ENCODE measurements around the gene GLE1. TPM values are rescaled to one million over a fixed set of nuclear protein-coding genes. Genes with fewer than 3 reads are reported as not detected.
"Not testable (repeated sequence)": the region's sequence is repeated elsewhere in the genome, so short reads cannot be mapped to it uniquely, and the experiment has no call there.

The GLE1 gene
- polyA plus RNA-seq, 3 donors = 31.5 to 32.1 (median 31.8) TPM

- no peak for DNase-seq (ENCODE audit: low read depth in 3 of 3, low spot score in 2 of 3)
These were observed 9.2 kb upstream of the GLE1 start for GRCh38 chr9:128495296-128495695.

- DNase-seq (ENCODE audit: low read depth in 3 of 3, low spot score in 2 of 3) = no peak
These were observed 8.6 kb upstream of the GLE1 start for GRCh38 chr9:128495804-128496417.

- no peak for DNase-seq (ENCODE audit: low read depth in 3 of 3, low spot score in 2 of 3)
These were observed 6.5 kb upstream of the GLE1 start for GRCh38 chr9:128497824-128498610.

- no peak for DNase-seq (ENCODE audit: low read depth in 3 of 3, low spot score in 2 of 3)
These were observed 5.6 kb upstream of the GLE1 start for GRCh38 chr9:128498911-128499310.

GRCh38 chr9:128499920-128500319 lies 4.6 kb upstream of the GLE1 start:
- DNase-seq (ENCODE audit: low read depth in 3 of 3, low spot score in 2 of 3) = no peak

GRCh38 chr9:128503415-128503825 lies 1.1 kb upstream of the GLE1 start:
- DNase-seq (ENCODE audit: low read depth in 3 of 3, low spot score in 2 of 3) = not testable (repeated sequence)

GRCh38 chr9:128503870-128504269 lies 649 bp upstream of the GLE1 start:
- DNase-seq (ENCODE audit: low read depth in 3 of 3, low spot score in 2 of 3) = peak in 1 of 3 donors; percentile 10

GRCh38 chr9:128505414-128505765 lies 871 bp downstream of the GLE1 start:
- no peak for DNase-seq (ENCODE audit: low read depth in 3 of 3, low spot score in 2 of 3)

- not testable (repeated sequence) for DNase-seq (ENCODE audit: low read depth in 3 of 3, low spot score in 2 of 3)
These were observed 1.4 kb downstream of the GLE1 start for GRCh38 chr9:128505906-128506305.

- no peak for DNase-seq (ENCODE audit: low read depth in 3 of 3, low spot score in 2 of 3)
These were observed 8.3 kb downstream of the GLE1 start for GRCh38 chr9:128512820-128513219.

GRCh38 chr9:128521956-128522355 lies 17.4 kb downstream of the GLE1 start:
- peak in 1 of 3 donors; percentile 23 for DNase-seq (ENCODE audit: low read depth in 3 of 3, low spot score in 2 of 3)

GRCh38 chr9:128523199-128523925 lies 18.8 kb downstream of the GLE1 start:
- DNase-seq (ENCODE audit: low read depth in 3 of 3, low spot score in 2 of 3) = peak in 2 of 3 donors; percentile 31 to 41

GRCh38 chr9:128526720-128527119 lies 22.2 kb downstream of the GLE1 start:
- DNase-seq (ENCODE audit: low read depth in 3 of 3, low spot score in 2 of 3) = no peak

- no peak for DNase-seq (ENCODE audit: low read depth in 3 of 3, low spot score in 2 of 3)
These were observed 24.1 kb downstream of the GLE1 start for GRCh38 chr9:128528445-128529160.

GRCh38 chr9:128529191-128529590 lies 24.7 kb downstream of the GLE1 start:
- DNase-seq (ENCODE audit: low read depth in 3 of 3, low spot score in 2 of 3) = no peak

GRCh38 chr9:128532581-128532980 lies 28.1 kb downstream of the GLE1 start:
- DNase-seq (ENCODE audit: low read depth in 3 of 3, low spot score in 2 of 3) = no peak

GRCh38 chr9:128540634-128541360 lies 36.3 kb downstream of the GLE1 start:
- DNase-seq (ENCODE audit: low read depth in 3 of 3, low spot score in 2 of 3) = no peak

GRCh38 chr9:128546504-128546903 lies 42.0 kb downstream of the GLE1 start:
- DNase-seq (ENCODE audit: low read depth in 3 of 3, low spot score in 2 of 3) = no peak

- DNase-seq (ENCODE audit: low read depth in 3 of 3, low spot score in 2 of 3) = no peak
These were observed 44.4 kb downstream of the GLE1 start for GRCh38 chr9:128548876-128549275.

- no peak for DNase-seq (ENCODE audit: low read depth in 3 of 3, low spot score in 2 of 3)
These were observed 45.7 kb downstream of the GLE1 start for GRCh38 chr9:128550226-128550625.

Data from right renal cortex interstitium (tissue), 3 donors.